HCEC 1CT (cell line): Measurements from ENCODE around the gene FRMD4A.
"Not testable (repeated sequence)": the region's sequence is repeated elsewhere in the genome, so short reads cannot be mapped to it uniquely, and the experiment has no call there.

Experiments used
- DNase-seq: peaks from one replicate; pipeline ENCODE4 v3.0.0-alpha.2; 2017

FRMD4A gene

GRCh38 chr10:13971601-13972475 is 358.9 kb downstream of the FRMD4A start:
- peak; percentile 47 for DNase-seq

- DNase-seq = no peak
Measured at GRCh38 chr10:13970957-13971353, 359.8 kb downstream of the FRMD4A start.

DNA sequence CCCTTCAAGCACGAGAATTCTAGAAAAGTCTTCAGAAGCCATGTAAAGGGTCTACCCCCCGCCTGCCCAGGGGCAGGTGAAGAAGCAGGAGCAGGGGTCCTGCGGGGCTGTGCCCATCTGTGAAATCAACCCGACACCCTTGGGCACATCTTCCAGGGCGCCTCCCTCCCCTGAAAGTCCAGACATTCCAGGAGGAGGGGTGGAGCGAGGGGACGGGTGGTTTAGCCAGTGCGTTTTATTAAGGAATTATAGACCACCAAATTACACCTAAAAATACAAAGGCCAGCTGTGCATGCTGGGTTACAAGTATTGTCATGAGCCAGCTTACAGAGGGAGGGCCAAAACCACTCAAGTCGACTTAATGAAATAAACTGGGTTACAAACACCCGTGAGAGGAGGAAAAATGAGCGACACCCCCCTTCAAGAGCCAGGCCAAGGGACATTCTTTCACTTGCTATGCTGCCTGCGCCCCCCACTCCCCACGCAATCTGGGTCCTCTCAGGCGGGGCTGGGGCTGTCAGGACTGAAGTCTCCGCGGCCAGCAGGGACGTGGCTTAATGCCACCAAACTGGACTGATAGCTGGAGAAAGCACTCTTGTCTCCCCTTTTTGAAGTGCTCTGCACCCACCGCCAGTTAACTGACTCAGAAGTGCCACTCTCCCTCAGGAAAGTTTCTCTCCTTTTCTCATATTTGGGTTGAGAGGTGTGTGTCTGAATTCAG is 360.3 kb downstream of the FRMD4A start:
- DNase-seq = no peak

DNA sequence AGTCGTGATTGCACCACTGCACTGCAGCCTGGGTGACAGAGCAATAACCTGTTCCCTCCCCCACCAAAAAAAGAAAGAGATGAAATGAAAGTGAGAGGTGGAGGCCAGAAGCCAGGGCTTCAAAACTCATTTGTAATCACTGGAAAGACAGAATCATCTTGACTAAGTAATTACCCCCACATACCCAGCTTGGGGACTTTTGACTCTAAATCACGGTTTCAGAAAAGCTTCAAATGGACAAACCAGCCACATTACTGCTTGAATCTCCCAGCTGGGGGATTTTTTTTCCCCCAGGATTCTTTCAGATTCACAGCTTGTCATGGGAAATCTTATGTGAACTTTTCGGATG is 361.0 kb downstream of the FRMD4A start:
- no peak for DNase-seq

DNA sequence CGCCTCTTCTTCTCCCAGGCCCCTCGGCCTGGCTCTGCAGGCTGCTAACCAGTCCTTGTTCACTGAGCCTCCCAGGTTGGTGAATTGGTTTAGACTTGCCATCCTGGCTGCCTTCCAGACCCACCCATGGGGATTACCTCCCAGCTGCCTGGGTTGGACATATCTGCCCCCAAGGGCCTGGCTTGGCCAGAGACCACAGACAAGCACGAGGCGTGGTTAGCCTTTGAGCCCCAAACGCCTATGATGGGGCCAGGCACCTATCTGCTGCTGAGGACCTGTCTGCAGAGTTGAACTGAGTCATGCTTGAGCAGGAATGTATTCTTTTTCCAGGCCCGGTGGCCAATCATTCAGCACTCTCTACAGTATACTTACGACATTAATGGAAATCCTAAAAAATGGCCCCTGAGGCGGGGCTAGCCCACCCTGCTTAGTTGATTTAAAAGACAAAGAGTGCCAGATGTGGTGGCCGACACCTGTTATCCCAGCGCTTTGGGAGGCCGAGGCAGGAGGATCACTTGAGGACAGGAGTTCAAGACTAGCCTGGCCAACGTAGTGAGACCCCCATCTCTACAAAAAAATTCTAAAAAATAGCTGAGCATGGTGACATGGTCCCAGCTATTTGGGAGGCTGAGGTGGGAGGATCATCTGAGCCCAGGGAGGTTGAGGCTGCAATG is 361.5 kb downstream of the FRMD4A start:
- DNase-seq = no peak

- no peak for DNase-seq
Measured at GRCh38 chr10:13961853-13962252, 368.9 kb downstream of the FRMD4A start.

GRCh38 chr10:13961097-13961496 is 369.6 kb downstream of the FRMD4A start:
- DNase-seq = peak; percentile 97

GRCh38 chr10:13960603-13961002 is 370.1 kb downstream of the FRMD4A start:
- DNase-seq = no peak

GRCh38 chr10:13959443-13960359 is 371.0 kb downstream of the FRMD4A start:
- DNase-seq = no peak

- no peak for DNase-seq
Measured at GRCh38 chr10:13957856-13958255, 372.9 kb downstream of the FRMD4A start.

DNA sequence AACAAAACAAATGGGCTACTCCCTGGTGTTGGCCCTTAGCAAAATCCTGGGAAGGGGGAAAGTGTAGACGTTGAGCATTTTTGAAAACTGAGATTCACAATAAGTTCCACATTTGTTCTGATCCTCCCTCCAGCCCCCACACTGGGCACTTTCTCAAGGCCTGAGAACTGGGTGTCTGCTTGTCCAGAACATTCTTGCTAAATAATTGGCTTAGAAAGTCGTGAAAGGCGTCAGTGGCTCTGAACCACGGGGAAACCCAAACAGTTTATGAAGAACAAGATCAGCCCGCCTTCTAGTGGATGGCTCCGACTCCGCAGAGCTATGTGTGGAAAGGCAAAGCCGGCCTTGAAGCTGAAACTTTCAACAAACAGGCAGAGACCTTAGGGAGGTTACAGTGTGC is 373.9 kb downstream of the FRMD4A start:
- peak; percentile 74 for DNase-seq

GRCh38 chr10:13955409-13956068 is 375.2 kb downstream of the FRMD4A start:
- DNase-seq = no peak

GRCh38 chr10:13954195-13954594 is 376.5 kb downstream of the FRMD4A start:
- DNase-seq = not testable (repeated sequence)

DNA sequence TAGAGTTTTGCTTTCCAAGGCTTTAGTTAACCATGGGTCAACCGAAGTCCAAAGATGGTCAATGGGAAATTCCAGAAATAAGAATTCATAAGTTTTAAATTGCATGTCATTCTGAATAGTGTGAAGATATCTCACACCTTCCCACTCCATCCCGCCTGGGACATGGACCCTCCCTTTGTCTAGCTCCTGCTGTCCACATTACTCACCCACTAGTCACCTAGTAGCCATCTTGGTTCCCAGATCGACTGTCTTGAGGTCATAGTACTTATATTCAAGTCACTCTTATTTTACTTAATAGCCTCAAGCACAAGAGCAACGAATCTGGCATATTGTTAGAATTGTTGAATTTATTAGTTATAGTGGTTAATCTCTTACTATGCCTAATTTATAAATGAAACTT is 377.4 kb downstream of the FRMD4A start:
- DNase-seq = peak; percentile 20

DNA sequence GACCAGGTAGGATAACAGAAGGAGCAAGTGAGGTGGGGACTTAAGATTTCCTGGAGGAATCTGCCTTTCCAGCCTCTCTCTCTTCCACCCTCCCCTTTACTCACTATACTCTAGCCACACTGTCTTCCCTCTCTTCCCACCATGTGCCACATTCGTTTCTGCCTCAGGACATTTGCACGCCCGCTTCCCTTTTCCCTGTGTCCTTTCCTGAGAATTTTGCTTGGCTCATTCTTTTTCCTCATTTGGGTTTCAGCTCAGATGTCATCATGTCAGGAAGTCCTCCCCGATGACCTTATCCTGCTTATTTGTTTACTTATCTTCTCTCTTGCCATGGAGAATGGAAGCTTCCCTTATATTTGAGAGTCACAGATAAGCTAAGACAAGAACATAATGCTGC is 380.2 kb downstream of the FRMD4A start:
- no peak for DNase-seq

DNA sequence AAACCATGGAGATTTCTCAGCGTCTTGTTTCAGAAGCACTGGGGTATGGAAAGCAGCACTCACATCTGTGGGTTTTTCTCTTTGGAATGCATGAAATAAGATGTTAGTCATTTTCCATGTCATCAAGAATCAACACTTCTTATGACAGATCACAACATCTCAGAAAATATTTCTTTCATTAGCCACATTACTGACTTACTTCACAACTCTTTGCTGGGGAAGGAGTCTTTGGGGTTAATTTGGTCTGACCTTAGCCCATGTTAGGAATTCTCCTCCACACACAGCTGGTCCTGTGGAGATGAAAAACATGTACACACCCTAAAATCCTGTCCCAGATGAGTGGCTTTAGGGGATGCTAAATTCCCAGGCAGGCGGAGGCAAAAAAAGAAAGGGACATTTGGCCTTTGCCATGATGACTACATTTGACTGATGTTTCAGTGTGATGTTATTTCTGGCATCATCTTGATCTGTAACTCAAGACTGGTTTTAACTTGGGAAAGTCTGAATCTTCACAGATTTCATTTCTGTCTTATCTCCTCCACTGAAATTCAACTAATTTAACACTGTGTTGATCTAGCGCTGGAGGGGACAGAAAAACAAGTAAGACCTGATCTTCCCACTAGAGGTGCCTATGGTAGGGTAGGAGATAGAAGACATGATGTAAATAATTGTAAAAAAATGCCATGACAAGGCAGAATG is 380.7 kb downstream of the FRMD4A start:
- DNase-seq = peak; percentile 97

GRCh38 chr10:13946209-13946460 is 384.6 kb downstream of the FRMD4A start:
- DNase-seq = no peak

- peak; percentile 81 for DNase-seq
Measured at GRCh38 chr10:13945390-13946208, 385.1 kb downstream of the FRMD4A start.

DNA sequence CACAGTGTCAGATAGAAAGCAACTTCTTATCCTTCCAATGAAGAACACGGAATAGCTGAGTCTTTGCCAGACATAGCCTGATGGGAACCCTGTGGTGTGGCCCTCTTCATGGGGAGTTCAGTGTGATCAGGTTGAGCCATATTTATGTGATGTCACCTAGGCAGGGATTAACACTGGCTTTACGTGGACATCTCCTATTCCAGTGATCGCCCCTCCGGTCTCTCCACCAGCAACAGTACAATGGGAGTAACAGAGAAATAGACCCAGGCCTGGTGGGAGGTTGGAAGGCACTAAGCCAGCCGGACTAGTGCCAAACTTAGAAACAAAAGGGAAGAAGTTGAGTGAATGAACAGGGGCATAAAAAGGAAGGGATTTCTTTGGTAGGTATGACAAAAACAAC is 385.9 kb downstream of the FRMD4A start:
- no peak for DNase-seq

GRCh38 chr10:13943735-13944398 is 386.9 kb downstream of the FRMD4A start:
- no peak for DNase-seq
